ENCODE data around the gene PDE11A.

PDE11A gene

GRCh38 chr2:177689623-177690022 is 383.0 kb downstream of the PDE11A start:
- no peak for DNase-seq

GRCh38 chr2:177688844-177689243 is 383.7 kb downstream of the PDE11A start:
- no peak for DNase-seq

GRCh38 chr2:177683661-177684069 is 388.9 kb downstream of the PDE11A start:
- DNase-seq: no peak

- DNase-seq: no peak
These were observed 389.5 kb downstream of the PDE11A start for GRCh38 chr2:177682836-177683660.

- no peak for DNase-seq
These were observed 390.6 kb downstream of the PDE11A start for GRCh38 chr2:177682006-177682405.

GRCh38 chr2:177680866-177681712 is 391.5 kb downstream of the PDE11A start:
- DNase-seq: no peak

GRCh38 chr2:177679611-177680605 is 392.7 kb downstream of the PDE11A start:
- no peak for DNase-seq

GRCh38 chr2:177678939-177679338 is 393.6 kb downstream of the PDE11A start:
- DNase-seq: no peak

GRCh38 chr2:177676636-177677035 is 395.9 kb downstream of the PDE11A start:
- no peak for DNase-seq

- DNase-seq: no peak
These were observed 396.8 kb downstream of the PDE11A start for GRCh38 chr2:177675825-177676224.

- no peak for DNase-seq
These were observed 397.2 kb downstream of the PDE11A start for GRCh38 chr2:177675350-177675821.

- no peak for DNase-seq
These were observed 398.7 kb downstream of the PDE11A start for GRCh38 chr2:177673602-177674595.

GRCh38 chr2:177671662-177672061 is 400.9 kb downstream of the PDE11A start:
- DNase-seq: no peak

GRCh38 chr2:177670791-177671535 is 401.6 kb downstream of the PDE11A start:
- DNase-seq: no peak

- DNase-seq: no peak
These were observed 402.8 kb downstream of the PDE11A start for GRCh38 chr2:177669625-177670330.

- DNase-seq: no peak
These were observed 403.4 kb downstream of the PDE11A start for GRCh38 chr2:177669201-177669600.

GRCh38 chr2:177668617-177669016 is 404.0 kb downstream of the PDE11A start:
- no peak for DNase-seq

GRCh38 chr2:177667626-177668025 is 405.0 kb downstream of the PDE11A start:
- DNase-seq: no peak

GRCh38 chr2:177666408-177666807 is 406.2 kb downstream of the PDE11A start:
- DNase-seq: no peak

- no peak for DNase-seq
These were observed 406.6 kb downstream of the PDE11A start for GRCh38 chr2:177665948-177666347.
